DMS153 (cell line): ENCODE results near the gene FLNC.

ENCODE experiments used
- DNase-seq: peaks from one replicate; lab custom pipeline; 2025; lab: John Stamatoyannopoulos, UW

FLNC gene

GRCh38 chr7:128879939-128880746 lies 49.9 kb downstream of the FLNC start:
- peak; percentile 45 for DNase-seq

GRCh38 chr7:128880791-128881457 lies 50.7 kb downstream of the FLNC start:
- no peak for DNase-seq

- no peak for DNase-seq
These were observed 51.4 kb downstream of the FLNC start for GRCh38 chr7:128881458-128882125.

- no peak for DNase-seq
These were observed 51.9 kb downstream of the FLNC start for GRCh38 chr7:128882134-128882533.

GRCh38 chr7:128883622-128884448 lies 53.6 kb downstream of the FLNC start:
- peak; percentile 7 for DNase-seq

GRCh38 chr7:128884561-128885369 lies 54.6 kb downstream of the FLNC start:
- no peak for DNase-seq

GRCh38 chr7:128885370-128886187 lies 55.4 kb downstream of the FLNC start:
- DNase-seq: no peak

GRCh38 chr7:128886391-128887168 lies 56.4 kb downstream of the FLNC start:
- DNase-seq: no peak

GRCh38 chr7:128887169-128888038 lies 57.2 kb downstream of the FLNC start:
- no peak for DNase-seq

GRCh38 chr7:128888039-128888755 lies 58.0 kb downstream of the FLNC start:
- no peak for DNase-seq

GRCh38 chr7:128888756-128889095 lies 58.5 kb downstream of the FLNC start:
- no peak for DNase-seq

- no peak for DNase-seq
These were observed 58.9 kb downstream of the FLNC start for GRCh38 chr7:128889121-128889520.

GRCh38 chr7:128890306-128891109 lies 60.3 kb downstream of the FLNC start:
- DNase-seq: no peak

- no peak for DNase-seq
These were observed 61.1 kb downstream of the FLNC start for GRCh38 chr7:128891110-128891941.

GRCh38 chr7:128891942-128892269 lies 61.7 kb downstream of the FLNC start:
- DNase-seq: no peak

- DNase-seq: no peak
These were observed 62.5 kb downstream of the FLNC start for GRCh38 chr7:128892521-128893250.
